ENCODE data around the gene STOML2. TPM values are rescaled to one million over a fixed set of nuclear protein-coding genes. Genes with fewer than 3 reads are reported as not detected.

The STOML2 gene, protein sequence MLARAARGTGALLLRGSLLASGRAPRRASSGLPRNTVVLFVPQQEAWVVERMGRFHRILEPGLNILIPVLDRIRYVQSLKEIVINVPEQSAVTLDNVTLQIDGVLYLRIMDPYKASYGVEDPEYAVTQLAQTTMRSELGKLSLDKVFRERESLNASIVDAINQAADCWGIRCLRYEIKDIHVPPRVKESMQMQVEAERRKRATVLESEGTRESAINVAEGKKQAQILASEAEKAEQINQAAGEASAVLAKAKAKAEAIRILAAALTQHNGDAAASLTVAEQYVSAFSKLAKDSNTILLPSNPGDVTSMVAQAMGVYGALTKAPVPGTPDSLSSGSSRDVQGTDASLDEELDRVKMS
- 50.1 and 51.7 TPM in 2 replicates for polyA plus RNA-seq

DNA sequence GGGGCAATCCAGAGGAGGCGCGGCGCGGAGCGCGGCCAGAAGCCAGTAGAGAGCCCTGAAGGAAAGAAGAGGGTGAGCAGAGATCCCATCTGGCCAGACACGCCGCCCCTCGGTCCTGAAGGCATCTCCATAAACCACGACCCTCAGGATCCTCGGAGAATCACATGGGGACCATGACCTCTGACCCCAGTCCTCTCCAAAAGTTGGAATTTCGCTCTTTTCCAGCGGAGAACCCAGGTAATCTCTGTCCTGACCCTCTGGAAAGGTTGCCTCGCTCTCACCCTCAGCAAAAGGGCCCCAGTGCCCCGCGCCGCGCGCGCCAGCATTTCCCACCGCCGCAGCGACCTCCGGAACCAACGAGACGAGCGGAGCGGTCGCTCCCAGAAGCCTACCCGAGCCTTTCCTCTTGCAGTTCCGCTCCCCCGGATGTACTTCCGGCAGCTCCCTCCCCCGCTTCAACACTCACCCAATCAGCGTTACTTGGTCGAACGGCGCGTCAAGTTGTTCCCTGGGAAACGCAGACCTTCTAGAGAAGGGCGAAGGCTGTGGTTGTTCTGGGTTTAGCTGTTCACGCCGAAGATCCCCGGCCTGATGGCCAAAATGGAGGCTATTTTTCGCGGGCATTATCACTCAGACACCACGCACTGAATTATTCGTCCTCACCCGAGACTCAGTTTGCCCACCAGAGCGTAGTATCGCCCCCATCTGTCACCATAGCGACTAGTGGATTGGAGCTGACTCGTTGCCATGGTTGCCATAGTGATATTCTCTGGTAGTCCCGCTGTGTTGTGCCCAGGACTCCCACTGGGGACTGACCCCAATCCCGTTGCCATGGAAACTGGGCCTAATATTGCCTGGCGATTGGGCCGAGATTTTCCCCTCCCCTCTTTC, at the start of gene STOML2:
Gene STOML2, minus strand, starts transcription at position 363 of the 891 bp plus-strand sequence. Its CDS starts 37 bp downstream, at position 326.

DNA sequence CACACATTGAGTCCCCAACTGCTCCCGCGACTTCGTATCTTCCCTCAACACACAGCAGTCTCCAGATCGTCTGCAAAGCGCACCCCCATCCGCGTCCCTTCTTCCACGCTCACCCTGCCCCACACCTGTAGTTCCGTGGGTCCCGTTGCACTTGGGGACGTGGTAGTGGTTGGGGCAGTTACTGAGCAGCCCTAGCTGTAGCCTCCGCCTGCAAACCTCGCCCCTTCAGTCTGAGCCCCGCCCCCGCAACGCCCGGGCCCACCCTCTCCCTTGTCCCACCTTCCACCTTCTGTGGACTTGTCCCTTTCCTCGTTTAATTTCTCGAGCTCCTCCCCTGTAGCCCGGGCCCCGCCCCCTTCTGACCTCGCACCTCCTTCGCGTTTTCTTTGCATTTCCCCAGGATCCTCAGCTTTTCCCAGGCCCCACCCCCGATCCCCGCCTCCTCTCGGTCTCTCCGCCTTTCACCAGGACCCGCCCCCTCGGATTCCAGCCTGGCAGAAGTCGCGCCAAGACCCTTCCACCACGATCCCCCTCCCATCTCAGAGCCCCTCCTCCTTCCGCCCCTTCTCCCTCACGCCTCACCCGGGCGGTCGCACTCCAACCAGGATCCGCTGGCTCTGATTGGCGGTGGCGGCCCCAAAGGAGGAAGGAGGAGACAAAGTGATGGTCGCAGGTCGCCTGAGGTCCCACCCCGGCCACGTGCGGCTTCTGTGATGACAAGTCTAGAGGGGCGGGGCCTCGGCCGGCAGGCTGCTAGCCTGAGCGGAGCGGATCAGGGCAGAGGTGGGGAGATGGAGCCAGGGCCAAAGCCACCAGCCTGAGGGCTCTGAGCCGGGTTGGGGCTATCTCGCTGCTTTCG, 13.0 kb upstream of the STOML2 start, which contains the start of gene ATOSB:
Gene ATOSB, minus strand, starts transcription at position 183 of the 859 bp plus-strand sequence. CDS start 7,588 bp downstream, outside the sequence.

DNA sequence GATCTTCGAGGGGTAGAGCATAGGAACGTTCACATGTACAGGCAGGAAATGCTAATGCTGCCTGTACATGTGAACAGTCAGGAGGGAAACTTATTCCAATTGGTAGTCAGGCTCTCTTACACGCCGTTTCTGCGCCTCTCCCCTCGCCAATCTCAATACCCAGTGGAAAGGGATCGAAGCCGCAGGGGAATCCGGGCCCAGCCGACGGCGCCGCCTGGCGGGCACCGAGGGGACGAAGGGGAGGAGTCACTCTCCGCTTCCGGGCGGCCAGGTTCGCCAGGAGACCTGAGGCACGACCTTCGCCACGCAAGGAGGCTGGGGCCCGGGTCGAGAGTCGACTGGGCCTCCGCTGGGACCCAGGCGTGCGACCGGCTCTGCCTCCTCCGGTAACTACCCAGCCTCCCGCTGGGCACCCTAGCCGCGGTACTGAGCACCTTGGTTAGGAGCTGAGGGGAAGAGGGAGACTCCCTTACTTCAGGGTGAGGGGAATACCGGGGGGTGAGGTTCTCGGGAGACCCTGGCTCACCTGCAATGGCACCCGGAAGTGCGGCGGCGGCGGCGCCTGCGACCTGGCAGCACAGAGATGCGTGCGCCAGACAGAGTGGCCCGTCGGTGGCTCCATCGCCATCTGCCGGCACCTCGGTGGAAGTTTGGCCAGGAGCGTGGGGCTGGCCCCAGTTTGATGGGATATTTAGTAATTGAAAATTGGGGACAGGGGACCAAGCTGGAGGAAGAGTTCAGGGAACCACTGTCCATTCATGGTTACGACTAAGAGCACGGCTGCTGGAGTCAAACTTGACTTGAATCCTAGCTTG, 6.7 kb downstream of the STOML2 start, which contains the start of gene PIGO:
Gene PIGO, minus strand, starts transcription at position 557 of the 815 bp plus-strand sequence. CDS start 1,026 bp downstream, outside the sequence.

DNA sequence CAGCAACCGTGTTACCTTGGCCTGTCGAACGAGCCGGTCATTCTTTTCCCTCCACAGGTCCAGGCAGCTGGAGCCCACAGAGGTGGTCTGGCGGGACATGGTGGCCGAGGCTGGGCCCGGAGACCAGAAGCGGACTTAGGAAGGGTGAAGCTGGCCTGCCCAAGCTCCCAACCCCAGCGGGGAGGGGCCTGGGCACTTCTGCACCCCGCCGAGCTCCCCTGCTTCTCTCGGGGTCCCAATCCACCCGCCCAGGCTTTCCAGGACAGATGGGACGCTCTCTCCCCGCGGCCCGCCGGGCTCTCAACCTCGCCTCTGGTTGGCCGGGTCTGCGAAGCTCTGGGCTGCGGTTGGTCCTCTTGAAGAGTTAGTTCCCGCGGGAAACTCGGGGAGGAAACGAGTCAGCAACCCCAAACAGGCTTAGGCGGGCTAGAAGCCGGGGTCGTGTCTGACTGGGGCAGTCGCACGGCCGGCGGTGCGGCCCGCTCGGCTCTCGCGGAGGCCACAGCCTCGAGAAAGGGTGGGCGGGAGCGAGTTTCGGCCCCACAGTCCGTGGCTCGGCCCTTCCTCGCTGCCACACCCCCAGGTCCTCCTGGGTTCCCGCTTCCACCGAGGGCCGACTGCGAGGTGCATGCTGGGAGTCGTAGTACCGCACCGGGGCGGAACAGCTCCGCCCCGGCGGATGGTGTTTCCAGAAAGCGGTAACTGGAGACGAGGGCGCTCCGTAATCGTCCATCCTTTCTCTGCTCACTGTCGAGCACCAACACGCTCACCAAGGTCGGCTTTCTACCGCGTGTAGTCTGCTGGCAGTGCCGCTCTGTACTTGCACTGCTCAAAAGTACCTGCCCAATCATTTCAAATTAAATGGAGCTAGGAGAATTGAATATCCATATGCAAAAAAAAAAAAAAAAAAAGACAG, 23.2 kb downstream of the STOML2 start, which contains the start of gene FANCG:
Gene FANCG, minus strand, starts transcription at position 517 of the 916 bp plus-strand sequence. Its CDS starts 418 bp downstream, at position 99.

DNA sequence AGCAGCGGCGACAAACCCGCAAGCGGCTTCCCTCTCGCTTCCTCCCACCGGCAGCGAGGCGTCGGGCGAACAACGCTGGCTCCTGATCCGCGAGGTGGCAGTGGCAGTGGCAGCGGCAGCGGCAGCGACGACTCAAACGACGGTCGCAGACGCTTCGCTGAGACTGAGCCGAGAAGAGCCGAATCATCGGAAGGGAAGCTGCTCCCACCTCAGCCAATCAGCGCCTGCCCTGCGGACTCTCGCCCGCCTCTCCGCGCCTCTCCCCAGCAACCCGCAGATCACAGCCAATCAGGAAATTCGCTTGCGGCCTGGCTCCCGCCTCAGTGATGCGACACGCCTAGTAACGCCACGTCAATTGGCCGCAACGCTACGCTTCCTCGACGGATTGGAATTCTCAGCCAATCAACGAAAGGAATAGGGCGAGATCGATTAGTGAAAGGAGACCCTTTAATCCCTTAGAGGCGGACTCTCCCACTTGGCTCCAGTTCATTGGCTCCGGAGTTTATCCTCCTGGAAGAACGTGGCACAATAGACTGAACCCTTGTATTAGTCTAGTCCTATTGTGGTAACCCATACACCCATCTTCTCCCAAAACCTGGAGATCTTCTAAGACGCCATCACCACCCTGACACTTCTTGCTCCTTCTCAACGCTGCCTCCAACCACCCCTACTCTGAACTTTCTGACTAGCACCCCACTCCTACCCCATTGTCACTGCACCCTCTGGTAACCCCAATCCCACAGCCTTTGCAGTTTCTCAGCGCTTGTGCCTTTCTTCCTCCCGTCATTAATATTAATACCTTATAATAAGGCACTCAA, 30.3 kb downstream of the STOML2 start, which contains the start of gene VCP:
Gene VCP, minus strand, starts transcription at position 165 of the 818 bp plus-strand sequence. CDS start 272 bp downstream, outside the sequence.

Other genes with a start within 250 kb of the STOML2 start
- gene PHF24, start 144.8 kb downstream of the STOML2 start, polyA plus RNA-seq: 2.3 and 10.5 TPM in 2 replicates
- gene DNAJB5, start 113.4 kb downstream of the STOML2 start, polyA plus RNA-seq: 2.9 and 5.4 TPM in 2 replicates
- gene VCP, start 30.5 kb downstream of the STOML2 start, polyA plus RNA-seq: 17.9 and 24.1 TPM in 2 replicates
- 3.2 and 6.0 TPM in 2 replicates for gene FANCG, start 23.2 kb downstream of the STOML2 start, polyA plus RNA-seq
- 6.3 and 10.7 TPM in 2 replicates for gene PIGO, start 6.5 kb downstream of the STOML2 start, polyA plus RNA-seq
- gene ATOSB, start 12.7 kb upstream of the STOML2 start, polyA plus RNA-seq: 3.0 and 4.6 TPM in 2 replicates
- 5.9 and 6.6 TPM in 2 replicates for gene UNC13B, start 58.9 kb upstream of the STOML2 start, polyA plus RNA-seq

Measured in Purkinje cell (primary cell).